ENCODE measurements around the gene NOP14.
A peak's percentile ranks its signal among the peaks of the same experiment; 100 is the strongest.
"Not testable (repeated sequence)": the region's sequence is repeated elsewhere in the genome, so short reads cannot be mapped to it uniquely, and the experiment has no call there.

NOP14 gene

DNA sequence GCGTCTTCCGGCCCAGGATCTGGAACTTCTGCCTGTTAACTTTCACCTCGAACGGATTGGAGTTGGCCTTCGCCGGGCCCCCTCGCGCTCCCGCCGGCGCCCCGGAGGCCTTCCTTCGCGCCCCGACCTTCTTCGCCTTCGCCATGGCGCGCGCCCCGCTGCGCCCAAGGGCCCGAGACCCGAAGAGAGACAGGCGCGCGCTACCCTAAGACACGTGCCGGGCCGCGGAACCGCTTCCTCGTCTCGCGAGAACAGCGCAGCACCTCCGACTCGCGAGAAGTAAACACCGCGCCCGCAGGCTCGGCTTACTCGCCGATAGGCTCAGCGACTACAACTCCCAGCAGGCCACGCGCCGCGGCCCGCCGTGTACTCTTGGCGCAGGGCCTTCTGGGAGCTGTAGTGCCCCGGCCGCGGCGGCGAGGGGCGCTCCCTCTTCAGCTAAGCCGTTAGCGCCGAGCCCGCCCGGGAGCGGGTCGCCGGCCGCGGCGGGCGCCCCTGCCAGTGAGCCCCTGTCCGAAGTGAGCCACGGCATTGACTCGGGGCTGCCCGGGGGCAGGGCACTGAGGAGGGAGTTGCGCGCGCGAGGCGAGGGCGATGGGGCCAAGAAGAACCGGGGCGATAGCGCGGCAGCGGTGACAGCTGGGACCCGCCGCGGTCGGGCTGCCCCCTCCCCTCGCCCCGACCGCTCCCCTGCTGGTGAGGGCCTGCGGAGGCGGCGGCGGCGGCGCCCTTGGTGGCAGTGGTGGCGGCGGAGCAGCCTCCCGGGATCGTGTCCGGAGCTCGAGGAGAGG is at the start of gene NOP14, which contains the start of gene GRK4:
TSS of gene NOP14 (minus strand) at position 232 of the 791 bp plus-strand sequence. CDS start at position 145, 87 bp downstream.
TSS of gene GRK4 (plus strand) at position 397 of the 791 bp plus-strand sequence. CDS start 500 bp downstream, outside the sequence.
- DNase-seq = peak; percentile 96

DNA sequence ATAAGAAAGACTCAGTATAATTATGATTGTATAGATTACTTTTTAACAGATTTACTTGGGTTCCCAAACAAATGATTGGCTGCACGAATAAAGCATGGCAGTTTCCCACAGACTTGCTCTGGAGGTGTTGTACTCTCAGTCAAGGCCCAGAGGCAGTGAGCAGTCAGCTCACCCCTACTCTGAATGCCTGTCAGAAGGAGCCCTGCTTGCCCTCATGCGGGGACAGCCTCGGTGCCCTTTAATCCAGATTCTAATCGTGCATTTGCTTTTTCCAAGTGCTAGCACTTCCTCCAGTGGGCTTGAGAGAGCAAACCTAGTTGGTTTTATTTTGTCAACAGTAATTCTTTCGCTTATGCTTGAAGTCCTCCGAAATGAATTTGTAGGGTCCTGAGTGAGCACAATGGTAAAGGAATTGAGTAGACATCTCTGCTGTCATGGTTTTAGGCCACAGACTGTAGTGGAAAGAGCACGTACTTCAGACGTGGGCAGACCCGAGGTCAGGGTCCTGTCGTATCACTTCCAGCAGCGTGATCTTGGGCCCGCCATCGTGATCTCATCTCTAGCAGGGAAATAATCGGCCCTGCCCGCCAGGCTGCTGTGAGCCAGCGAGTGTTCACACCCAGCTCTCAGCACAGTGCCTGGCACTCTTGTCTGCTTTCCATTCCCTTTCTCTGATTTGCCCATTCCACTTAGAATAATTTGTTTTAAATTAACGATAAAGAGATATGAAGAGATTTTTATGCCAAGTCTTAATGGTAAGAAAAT is 48.4 kb upstream of the NOP14 start:
- DNase-seq = no peak

GRCh38 chr4:3010998-3011397 is 47.8 kb upstream of the NOP14 start:
- peak; percentile 20 for DNase-seq

- no peak for DNase-seq
Measured at GRCh38 chr4:3010577-3010976, 47.4 kb upstream of the NOP14 start.

- no peak for DNase-seq
Measured at GRCh38 chr4:3009422-3009821, 46.2 kb upstream of the NOP14 start.

DNA sequence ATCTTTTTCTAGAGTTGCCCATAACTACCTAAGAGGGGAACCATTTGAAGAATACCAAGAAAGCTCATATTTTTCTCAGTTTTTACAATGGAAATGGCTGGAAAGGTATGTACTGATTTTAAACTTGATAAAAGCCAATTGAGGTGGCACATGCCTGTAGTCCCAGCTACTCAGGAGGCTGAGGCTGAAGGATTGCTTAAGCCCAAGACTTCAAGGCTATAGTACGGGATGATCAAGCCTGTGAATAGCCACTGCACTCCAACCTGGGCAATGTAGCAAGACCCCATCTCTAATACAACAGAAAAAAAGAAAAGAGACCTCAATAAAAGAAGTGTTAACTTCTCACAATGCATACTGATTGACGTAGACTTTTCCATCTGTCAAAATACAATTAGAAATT is 44.5 kb upstream of the NOP14 start:
- no peak for DNase-seq

DNA sequence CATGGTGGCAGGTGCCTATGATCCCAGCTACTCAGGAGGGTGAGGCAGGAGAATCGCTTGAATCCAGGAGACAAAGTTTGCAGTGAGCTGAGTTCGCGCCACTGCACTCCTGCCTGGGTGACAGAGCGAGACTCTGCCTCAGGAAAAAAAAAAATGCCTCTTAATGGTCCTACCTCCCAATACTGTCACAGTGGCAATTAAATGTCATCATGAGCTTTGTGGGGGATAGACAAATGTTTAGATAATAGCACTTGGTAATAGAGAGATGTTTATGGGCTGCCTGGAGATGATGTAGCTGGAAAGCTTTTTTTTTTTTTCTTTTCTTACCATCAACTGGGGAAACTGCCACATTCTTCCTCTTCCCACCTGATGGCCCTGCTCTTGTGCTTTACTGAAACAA is 33.2 kb upstream of the NOP14 start:
- DNase-seq = no peak

- no peak for DNase-seq
Measured at GRCh38 chr4:2995546-2996265, 32.5 kb upstream of the NOP14 start.

GRCh38 chr4:2994917-2995316 is 31.7 kb upstream of the NOP14 start:
- DNase-seq = no peak

DNA sequence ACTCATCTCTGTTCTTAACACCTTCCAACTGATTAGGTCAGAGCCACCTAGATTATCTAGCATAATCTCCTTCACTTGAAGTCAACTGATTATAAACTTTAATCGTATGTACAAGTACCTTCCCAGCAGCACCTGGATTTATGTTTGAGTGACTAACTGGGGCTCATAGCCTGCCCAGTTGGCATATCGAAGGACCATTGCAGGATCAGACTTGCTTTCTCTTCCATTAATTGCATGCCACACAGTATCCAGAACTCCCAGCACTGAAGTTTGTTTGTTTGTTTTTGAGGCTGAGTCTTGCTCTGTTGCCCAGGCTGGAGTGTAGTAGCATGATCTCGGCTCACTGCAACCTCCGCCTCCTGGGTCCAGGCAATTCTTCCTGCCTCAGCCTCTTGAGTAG is 28.0 kb upstream of the NOP14 start:
- no peak for DNase-seq

- not testable (repeated sequence) for DNase-seq
Measured at GRCh38 chr4:2983715-2984114, 20.5 kb upstream of the NOP14 start.

DNA sequence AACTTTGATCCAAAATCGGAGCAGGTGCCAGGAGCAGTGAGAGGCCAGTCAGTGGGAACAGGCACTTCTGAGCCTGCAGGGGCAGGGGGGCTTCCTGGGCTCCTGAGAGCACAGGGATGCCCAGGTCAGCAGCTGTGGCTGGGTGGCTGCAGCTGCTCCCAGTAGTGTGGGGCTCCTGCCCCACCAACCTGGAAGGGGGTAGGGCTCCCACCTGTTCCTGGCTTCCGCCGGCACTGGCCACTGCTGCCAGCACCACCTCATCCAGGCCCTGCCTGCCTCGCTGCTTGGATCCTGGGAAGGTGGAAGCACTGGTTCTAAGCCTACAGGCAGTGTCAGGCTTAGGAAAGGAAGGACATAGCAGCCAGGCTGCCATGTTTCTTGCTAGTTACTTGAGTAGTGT is 18.8 kb upstream of the NOP14 start:
- DNase-seq = no peak

DNA sequence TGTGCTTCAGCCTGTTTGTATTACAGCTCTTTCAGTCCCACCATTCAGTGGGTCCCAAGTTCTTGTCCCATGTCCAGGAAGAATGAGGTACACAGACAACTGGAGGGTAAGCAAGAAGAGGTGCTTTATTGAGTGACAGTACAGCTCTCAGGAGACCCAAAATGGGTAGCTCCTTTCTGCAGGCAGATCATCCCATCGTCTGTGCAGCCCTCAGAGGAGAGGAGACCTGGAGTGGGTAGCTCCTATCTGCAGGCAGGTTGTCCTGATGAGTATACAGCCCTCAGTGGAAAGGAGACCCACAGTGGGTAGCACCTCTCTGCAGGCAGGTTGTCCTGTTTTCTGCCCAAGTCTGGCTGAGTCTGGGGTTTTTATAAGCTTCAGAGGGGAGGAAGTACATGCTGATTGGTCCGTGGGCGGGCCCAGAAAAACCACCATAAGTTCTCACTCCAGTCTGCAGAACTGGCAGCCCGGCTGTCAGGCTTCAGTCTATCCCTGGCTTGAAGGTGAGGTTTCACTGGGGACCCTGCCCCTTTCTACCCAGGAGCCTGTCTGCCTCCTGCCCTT is 18.1 kb upstream of the NOP14 start:
- no peak for DNase-seq

DNA sequence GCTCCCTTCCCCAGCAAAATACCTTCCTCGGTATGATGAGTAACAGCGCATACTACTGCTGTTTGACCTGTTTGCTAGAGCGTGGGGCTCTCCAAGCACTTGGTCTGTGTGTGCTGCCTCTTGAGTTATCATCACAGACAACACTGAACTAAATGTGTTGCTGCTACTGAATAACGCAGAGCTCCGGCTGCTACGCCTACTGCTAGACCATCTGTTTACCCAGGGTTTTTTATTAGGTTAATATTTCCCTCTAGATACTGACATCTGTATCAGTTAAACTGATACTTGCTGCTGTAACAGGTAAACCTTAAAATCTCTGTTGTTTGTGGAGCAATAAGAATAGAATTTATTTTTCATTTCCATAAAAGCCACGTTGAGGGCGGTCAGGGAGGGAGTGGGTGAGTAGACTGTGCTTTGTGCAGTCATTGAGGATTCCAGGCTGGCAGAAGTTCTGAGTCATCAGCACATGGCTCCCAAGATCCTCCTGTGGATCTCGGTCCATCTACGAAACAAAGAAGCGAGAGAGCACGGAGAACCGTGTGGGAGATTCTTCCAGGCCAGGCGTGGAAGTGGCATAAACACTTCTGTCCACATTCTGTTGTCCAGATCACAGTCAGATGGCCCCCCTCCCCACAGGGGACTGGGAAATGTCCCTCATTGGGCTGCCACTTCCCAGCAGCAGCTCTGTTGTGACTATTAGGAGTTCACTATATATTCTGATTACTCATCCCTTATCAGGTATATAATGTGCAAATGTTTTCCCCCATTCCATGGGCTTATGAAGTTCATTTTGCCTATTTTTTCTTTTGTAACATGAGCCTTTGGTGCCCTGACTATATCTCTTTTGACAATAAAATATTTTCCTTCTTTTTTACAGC is 14.2 kb upstream of the NOP14 start:
- peak; percentile 11 for DNase-seq

DNA sequence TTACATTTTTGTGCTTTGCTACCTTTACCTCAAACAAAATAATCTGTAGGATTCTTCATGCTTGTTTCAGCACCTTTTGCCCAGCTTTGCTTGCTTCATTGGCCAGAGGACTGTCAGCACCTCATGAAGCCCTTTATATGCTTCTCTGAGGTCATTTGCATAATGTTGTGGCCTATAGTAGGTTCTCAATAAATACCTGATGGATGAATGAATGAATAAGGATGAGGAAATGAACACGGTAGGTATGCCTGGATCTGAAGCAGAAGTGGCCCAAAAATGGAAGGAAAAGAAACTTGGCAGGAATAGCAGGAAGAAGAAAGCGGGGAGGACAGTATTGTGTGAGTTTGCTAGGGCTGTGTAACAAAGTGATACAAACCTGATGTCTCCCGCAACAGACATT is 8.1 kb upstream of the NOP14 start:
- DNase-seq = no peak

DNA sequence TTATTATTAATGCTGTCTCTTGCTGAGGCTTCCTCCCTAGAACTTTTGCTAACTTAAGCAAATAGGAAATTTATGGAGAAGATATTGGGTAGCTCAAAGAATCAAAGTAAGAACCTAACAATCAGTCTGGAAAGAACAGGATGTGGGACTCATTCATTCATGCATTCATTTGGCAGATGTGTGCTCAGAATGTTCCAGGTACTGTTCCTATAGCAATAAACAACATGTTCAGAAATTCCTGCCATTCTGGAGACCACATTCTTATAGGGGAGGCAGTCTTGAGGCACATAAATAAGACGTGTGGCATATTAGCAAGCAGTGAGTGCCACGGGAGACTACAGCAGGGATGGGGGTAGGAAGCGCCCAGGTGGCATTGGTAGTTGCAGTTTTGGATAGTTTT is 5.2 kb upstream of the NOP14 start:
- no peak for DNase-seq

GRCh38 chr4:2965262-2965661 is 2.1 kb upstream of the NOP14 start:
- DNase-seq = no peak

DNA sequence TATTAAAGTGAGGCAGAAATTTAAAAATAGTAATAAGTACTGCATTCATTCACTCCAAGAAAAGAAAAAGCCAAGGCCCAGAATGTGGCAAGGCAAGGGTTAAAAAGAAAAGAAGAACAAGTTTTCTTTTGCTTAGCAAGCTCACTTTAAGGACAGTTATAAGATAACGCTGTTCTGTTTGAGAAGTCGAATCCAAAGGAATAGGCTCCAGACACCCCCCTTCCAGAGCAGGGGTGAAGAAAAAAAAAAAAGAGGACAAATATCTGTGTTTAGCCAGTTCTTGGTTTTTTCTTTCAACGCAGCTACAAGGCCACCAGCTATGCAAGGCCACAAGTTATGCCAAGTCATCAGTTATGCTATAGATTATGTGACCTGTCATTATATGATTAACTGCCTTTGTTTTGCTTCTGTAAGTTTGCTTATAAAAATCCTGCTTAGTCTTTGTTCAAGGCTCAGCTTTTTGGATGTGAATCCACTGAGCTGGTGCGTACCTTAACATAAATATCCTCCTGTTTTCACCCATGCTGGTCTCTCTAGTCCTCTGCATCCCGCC is 1.6 kb upstream of the NOP14 start:
- DNase-seq = no peak

DNA sequence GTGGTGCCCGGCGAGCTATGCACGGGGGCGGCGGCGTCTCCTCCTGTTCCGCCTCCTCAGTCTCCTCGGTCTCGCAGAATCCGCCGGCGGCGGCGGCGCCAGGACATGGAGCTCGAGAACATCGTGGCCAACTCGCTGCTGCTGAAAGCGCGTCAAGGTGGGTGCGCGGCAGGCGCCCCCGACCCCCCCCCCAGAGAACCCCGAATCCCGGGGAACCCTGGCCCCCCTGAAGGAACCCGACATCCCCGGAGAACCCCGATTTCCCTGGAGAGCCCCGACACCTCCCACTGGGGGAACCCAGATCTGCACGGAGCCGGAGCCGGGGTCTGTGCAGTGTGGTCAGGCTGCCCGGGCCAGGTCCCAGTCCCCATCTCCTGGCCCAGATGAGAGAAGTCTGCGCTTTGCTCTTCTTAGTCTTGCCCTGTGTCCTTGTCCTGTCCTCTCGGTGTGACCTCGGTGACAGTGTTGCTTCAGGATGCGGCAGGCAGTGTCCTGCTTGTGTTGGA is 813 bp upstream of the NOP14 start:
- no peak for DNase-seq

DNA sequence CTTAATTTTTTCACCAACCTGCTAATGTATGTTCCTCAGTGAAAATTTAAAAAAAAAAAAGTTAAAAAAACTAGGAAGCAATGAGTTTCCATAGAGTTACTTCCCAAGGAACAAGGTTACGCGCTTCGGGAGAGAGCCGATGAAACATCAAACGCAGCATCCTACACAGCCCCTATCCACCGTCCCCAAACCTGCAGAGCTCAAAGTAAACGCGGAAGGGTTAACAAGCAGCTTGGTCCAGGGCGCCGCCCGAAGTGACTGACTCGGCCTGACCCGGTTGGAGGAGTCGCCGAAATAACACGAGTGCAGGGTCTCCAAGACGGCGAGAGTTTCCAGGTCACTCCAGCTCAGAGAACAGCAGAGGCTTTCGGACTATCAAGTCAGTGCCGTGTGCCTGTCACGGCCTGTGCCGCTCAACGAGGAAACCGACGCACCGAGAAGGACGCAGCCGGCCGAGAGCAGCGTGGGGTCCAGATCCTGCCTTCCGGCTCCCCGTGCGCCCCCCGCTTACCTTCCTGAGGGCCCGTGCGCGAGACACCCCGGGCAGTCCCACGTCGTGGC is 512 bp downstream of the NOP14 start:
- DNase-seq = no peak

DNA sequence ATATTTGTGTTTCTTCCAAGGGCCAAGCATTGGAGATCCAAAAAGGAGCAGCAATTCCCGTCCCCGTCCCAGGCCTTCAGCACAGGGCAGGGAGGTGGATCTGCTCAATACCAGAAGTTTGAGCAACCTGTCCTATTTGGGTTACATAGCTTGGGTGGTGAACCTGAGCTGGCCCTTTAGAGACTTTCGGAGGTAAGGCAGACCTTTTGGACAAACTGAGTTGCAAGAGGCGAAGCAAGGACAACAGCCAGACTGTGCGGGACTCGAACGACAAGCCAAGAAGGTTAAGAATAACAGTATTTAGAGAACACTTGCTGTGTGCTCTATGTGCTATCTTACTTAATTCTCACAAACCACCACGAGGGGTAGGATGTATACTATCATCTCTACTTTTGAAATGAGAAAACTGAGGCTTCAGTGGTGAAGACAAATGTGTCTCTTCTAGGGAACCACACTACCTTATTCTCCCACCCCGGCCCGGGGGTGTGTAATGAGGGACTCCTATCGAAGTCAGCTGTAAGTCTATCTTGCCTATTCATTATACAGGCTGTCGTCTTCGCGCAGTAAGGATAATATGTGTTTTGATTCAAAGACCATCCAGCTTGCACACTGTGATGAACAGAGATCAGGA is 1.3 kb downstream of the NOP14 start:
- DNase-seq = peak; percentile 13

Measured in kidney glomerular epithelial cell (primary cell).